Prostate gland (tissue), 2 donors: Measurements from ENCODE around the gene KLF4. TPM values are rescaled to one million over a fixed set of nuclear protein-coding genes. Genes with fewer than 3 reads are reported as not detected.

Experiments used
- DNase-seq: peaks from one replicate; pipeline ENCODE4 v3.0.0-alpha.2; 2019; ENCODE audit warnings: low spot score
- H3K27ac ChIP-seq, 2 donors: fragments of 200-600 bp; sonication (generic); 2 replicates each; pipeline ENCODE4 v1.5.1; 2017 to 2019
- H3K27me3 ChIP-seq: fragments of 200-600 bp; sonication (generic); replicated peaks from 2 replicates; pipeline ENCODE4 v1.5.1; 2019; ENCODE audit not compliant: insufficient read depth
- H3K36me3 ChIP-seq, 2 donors: fragments of 200-600 bp; sonication (generic); 1 replicate in 1 of 2; 2 replicates in 1 of 2; pipeline versions ENCODE4 v1.5.1 to v1.8.1; 2017 to 2019
- H3K4me1 ChIP-seq: fragments of 200-600 bp; sonication (generic); replicated peaks from 2 replicates; pipeline ENCODE4 v1.5.1; 2019
- H3K4me3 ChIP-seq, 2 donors: fragments of 200-600 bp; sonication (generic); 2 replicates each; pipeline ENCODE4 v1.5.1; 2017 to 2019
- H3K9me3 ChIP-seq: fragments of 200-600 bp; sonication (generic); 2 replicates; pipeline ENCODE4 v1.5.1; 2017
- CTCF ChIP-seq, 4 experiments: fragments of 200-600 bp in 2 of 4; fragments of 450-650 bp in 2 of 4; sonication (generic) in 2 of 4; IDR thresholded peaks; 1 replicate in 3 of 4; 2 replicates in 1 of 4; pipeline ENCODE4 v1.5.1; 2016 to 2019; ENCODE audit warnings: antibody characterized with exemption in 4 of 4, mild to moderate bottlenecking in 2 of 4, moderate library complexity in 2 of 4
- POLR2A ChIP-seq: fragments of 450-650 bp; IDR thresholded peaks from one replicate; pipeline ENCODE4 v1.6.1; 2016; ENCODE audit warnings: antibody characterized with exemption, mild to moderate bottlenecking
- POLR2AphosphoS5 ChIP-seq: sonication (generic); formaldehyde crosslinking; IDR thresholded peaks from one replicate; pipeline ENCODE4 v1.6.1; 2017; ENCODE audit warnings: antibody characterized with exemption
- WGBS: methylation state at CpG from one replicate; pipeline ENCODE4 v1.1.5; 2018; 5-methylcytosine and 5-hydroxymethylcytosine counted together
- intact Hi-C: fragments of 100-400 bp; cut with DNase I; formaldehyde crosslinking; loops from one replicate; pipeline ENCODE4 v1.14.2; 2022
- total RNA-seq, 2 donors: library from RNA; depleted of rRNA; stranded (reverse); fragments of >200 nt; gene quantifications; one replicate each; pipeline ENCODE4 v1.1.0, GENCODE V29; 2016

Gene KLF4
- total RNA-seq, 2 donors from 2014 or later: 41.4 to 50.0 TPM

DNA sequence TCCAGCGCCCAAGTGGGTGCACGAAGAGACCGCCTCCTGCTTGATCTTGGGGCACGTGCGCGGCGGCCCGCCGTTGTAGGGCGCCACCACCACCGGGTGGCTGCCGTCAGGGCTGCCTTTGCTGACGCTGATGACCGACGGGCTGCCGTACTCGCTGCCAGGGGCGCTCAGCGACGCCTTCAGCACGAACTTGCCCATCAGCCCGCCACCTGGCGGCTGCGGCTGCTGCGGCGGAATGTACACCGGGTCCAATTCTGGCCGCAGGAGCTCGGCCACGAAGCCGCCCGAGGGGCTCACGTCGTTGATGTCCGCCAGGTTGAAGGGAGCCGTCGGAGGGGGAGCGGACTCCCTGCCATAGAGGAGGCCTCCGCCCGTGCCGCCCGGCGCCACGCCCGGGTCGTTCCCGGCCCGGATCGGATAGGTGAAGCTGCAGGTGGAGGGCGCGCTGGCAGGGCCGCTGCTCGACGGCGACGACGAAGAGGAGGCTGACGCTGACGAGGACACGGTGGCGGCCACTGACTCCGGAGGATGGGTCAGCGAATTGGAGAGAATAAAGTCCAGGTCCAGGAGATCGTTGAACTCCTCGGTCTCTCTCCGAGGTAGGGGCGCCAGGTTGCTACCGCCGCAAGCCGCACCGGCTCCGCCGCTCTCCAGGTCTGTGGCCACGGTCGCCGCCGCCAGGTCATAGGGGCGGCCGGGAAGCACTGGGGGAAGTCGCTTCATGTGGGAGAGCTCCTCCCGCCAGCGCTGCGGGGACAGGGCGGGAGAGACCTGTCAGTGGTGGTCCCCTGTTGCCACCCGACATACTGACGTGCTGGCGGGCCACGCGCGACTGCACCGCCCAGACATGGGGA lies 1.8 kb downstream of the KLF4 start:
- H3K9me3 ChIP-seq: no peaks in the 10 kb centered on the region
- 13% methylated on average over 78 of the region's 91 CpGs for WGBS
- peak overlapping the region; percentile 66 to 95 for H3K4me3 ChIP-seq
- peak; percentile 61 for DNase-seq
- H3K36me3 ChIP-seq: no peaks in the 10 kb centered on the region
- H3K27me3 ChIP-seq: no peaks in the 10 kb centered on the region
- TF ChIP-seq POLR2A: no peak
- peak; percentile 40 for TF ChIP-seq POLR2AphosphoS5
- TF ChIP-seq CTCF (IDR thresholded peaks at IDR 0.05): peak; percentile 43 to 81 (median 72)
- H3K27ac ChIP-seq: peak overlapping the region; percentile 86 to 95
- peaks cover 4% of the 10 kb centered on the region for H3K4me1 ChIP-seq
- intact Hi-C loops: loop anchor here (5.0 to 10.0 kb wide), 5 partner anchors 265 to 1275 kb away; no protein-coding TSS in a partner anchor

- Histone ChIP-seq H3K36me3 (no peaks in the 10 kb centered on the region), H3K4me3 (peak overlapping the region; percentile 66 to 95), H3K9me3 (no peaks in the 10 kb centered on the region), H3K4me1 (peaks cover 4% of the 10 kb centered on the region), H3K27ac (peak overlapping the region; percentile 86 to 95), H3K27me3 (no peaks in the 10 kb centered on the region)
- 78% methylated on average over 27 of the region's 31 CpGs for WGBS
- no peak for DNase-seq
- no peak for TF ChIP-seq POLR2A
- no peak for TF ChIP-seq POLR2AphosphoS5
- no peak for TF ChIP-seq CTCF (IDR thresholded peaks at IDR 0.05)
- intact Hi-C loops: loop anchor here (5.0 to 10.0 kb wide), 5 partner anchors 265 to 1275 kb away; no protein-coding TSS in a partner anchor
Observed at GRCh38 chr9:107486674-107487520, 2.7 kb downstream of the KLF4 start.

- Histone ChIP-seq H3K9me3 (no peaks in the 10 kb centered on the region), H3K4me1 (peaks cover 4% of the 10 kb centered on the region), H3K27ac (peak overlapping the region; percentile 42 to 54), H3K27me3 (no peaks in the 10 kb centered on the region), H3K36me3 (no peaks in the 10 kb centered on the region), H3K4me3 (peak overlapping the region in 1 of 2 donors; percentile 95)
- no peak for DNase-seq
- TF ChIP-seq POLR2AphosphoS5 (no peak), POLR2A (no peak), CTCF (IDR thresholded peaks at IDR 0.05) (no peak)
- intact Hi-C loops: loop anchor here (2.0 to 10.0 kb wide), 6 partner anchors 267 to 1277 kb away; no protein-coding TSS in a partner anchor
- 79% methylated on average over 15 of the region's 15 CpGs for WGBS
Observed at GRCh38 chr9:107485458-107486043, 4.0 kb downstream of the KLF4 start.

DNA sequence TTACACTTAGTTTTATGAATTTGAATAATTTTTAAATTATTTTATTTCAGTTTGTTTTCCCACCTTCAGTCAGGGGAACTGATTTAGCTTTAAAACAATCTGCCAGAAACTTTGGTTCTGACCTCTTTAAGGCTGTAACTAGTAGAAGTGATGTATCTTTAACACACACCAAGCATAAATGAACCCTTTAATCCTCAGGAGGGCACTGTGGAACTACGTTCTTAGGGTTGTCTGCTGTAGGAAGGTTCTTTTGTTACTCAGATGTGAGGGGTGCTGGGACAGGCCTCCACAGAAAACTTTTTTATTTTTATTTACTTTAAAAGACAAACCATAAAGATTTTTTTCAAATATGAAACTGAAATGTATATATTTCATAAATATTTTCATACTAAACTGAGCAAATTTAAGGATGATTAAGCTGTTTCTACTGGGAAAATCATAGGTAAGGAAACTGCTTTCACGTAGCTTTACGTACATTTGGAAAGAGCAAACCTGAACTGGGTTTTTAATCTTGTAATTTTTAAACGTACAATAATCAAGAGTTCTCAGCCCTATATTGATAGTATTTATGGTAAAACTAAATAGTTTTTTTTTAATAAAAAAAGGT lies 5.3 kb downstream of the KLF4 start:
- Histone ChIP-seq H3K27me3 (no peaks in the 10 kb centered on the region), H3K9me3 (no peaks in the 10 kb centered on the region), H3K4me1 (peaks cover 4% of the 10 kb centered on the region), H3K27ac (no peak overlapping the region), H3K36me3 (no peaks in the 10 kb centered on the region), H3K4me3 (peak overlapping the region in 1 of 2 donors; percentile 12)
- intact Hi-C loops: loop anchor here (2.0 to 10.0 kb wide), 2 partner anchors 951 to 1081 kb away; no protein-coding TSS in a partner anchor
- 47% methylated on average over 4 of the region's 4 CpGs for WGBS
- DNase-seq: peak; percentile 62
- no peak for TF ChIP-seq POLR2A
- peak; percentile 50 for TF ChIP-seq POLR2AphosphoS5
- TF ChIP-seq CTCF (IDR thresholded peaks at IDR 0.05): peak in 3 of 4 experiments; percentile 50 to 74 (median 64)
